Measurements from ENCODE around the gene LHX4.

The LHX4 gene

GRCh38 chr1:180230791-180231505 lies 884 bp downstream of the LHX4 start:
- H3K4me3 ChIP-seq (ENCODE audit: low read depth, low read length), result peak overlapping the region; percentile 40
- DNase-seq (ENCODE audit: low read depth, low spot score), result peak; percentile 43
- in situ Hi-C loops (cut with HindIII; ENCODE audit: low sequenced_read_pairs), result no loop called here

GRCh38 chr1:180231506-180231921 lies 1.4 kb downstream of the LHX4 start:
- peak; percentile 43 for DNase-seq (ENCODE audit: low read depth, low spot score)
- TF ChIP-seq CTCF (IDR thresholded peaks at IDR 0.05; ENCODE audit: low read depth, low read length), result no peak
- in situ Hi-C loops (cut with HindIII; ENCODE audit: low sequenced_read_pairs), result no loop called here
- H3K4me3 ChIP-seq (ENCODE audit: low read depth, low read length), result peak overlapping the region; percentile 34

More at GRCh38 chr1:180230791-180231505, 884 bp downstream of the LHX4 start:
- no peak for TF ChIP-seq CTCF (IDR thresholded peaks at IDR 0.05; ENCODE audit: low read depth, low read length)

GRCh38 chr1:180231936-180232335 lies 1.9 kb downstream of the LHX4 start:
- H3K4me3 ChIP-seq (ENCODE audit: low read depth, low read length), result no peak overlapping the region
- in situ Hi-C loops (cut with HindIII; ENCODE audit: low sequenced_read_pairs), result no loop called here
- no peak for TF ChIP-seq CTCF (IDR thresholded peaks at IDR 0.05; ENCODE audit: low read depth, low read length)
- DNase-seq (ENCODE audit: low read depth, low spot score), result no peak

- TF ChIP-seq CTCF (IDR thresholded peaks at IDR 0.05; ENCODE audit: low read depth, low read length), result no peak
- no peak for DNase-seq (ENCODE audit: low read depth, low spot score)
- in situ Hi-C loops (cut with HindIII; ENCODE audit: low sequenced_read_pairs), result no loop called here
- no peak overlapping the region for H3K4me3 ChIP-seq (ENCODE audit: low read depth, low read length)
These were observed 2.5 kb downstream of the LHX4 start for GRCh38 chr1:180232521-180233043.

- TF ChIP-seq CTCF (IDR thresholded peaks at IDR 0.05; ENCODE audit: low read depth, low read length), result no peak
- H3K4me3 ChIP-seq (ENCODE audit: low read depth, low read length), result no peak overlapping the region
- no peak for DNase-seq (ENCODE audit: low read depth, low spot score)
- in situ Hi-C loops (cut with HindIII; ENCODE audit: low sequenced_read_pairs), result no loop called here
These were observed 3.3 kb downstream of the LHX4 start for GRCh38 chr1:180233191-180234011.

GRCh38 chr1:180234369-180235076 lies 4.5 kb downstream of the LHX4 start:
- in situ Hi-C loops (cut with HindIII; ENCODE audit: low sequenced_read_pairs), result no loop called here
- no peak overlapping the region for H3K4me3 ChIP-seq (ENCODE audit: low read depth, low read length)
- no peak for DNase-seq (ENCODE audit: low read depth, low spot score)
- no peak for TF ChIP-seq CTCF (IDR thresholded peaks at IDR 0.05; ENCODE audit: low read depth, low read length)
